ENCODE measurements around the gene C2CD3. TPM values are rescaled to one million over a fixed set of nuclear protein-coding genes. Genes with fewer than 3 reads are reported as not detected.
"Not testable (repeated sequence)": the region's sequence is repeated elsewhere in the genome, so short reads cannot be mapped to it uniquely, and the experiment has no call there.

C2CD3 gene
- total RNA-seq, 2 donors from 2014 or later: 12.2 to 31.6 TPM

- intact Hi-C loops (cut with DNase I): no loop called here
- WGBS, 2 donors: 86 to 88% methylated on average over 2 of the region's 2 CpGs
Measured at GRCh38 chr11:74141241-74141695, 29.5 kb downstream of the C2CD3 start.

GRCh38 chr11:74139919-74140431, 30.8 kb downstream of the C2CD3 start:
- H3K36me3 ChIP-seq (replicated peaks in 1 of 2; ENCODE audit: insufficient read depth in 1 of 2, low read depth in 2 of 2); H3K27me3 ChIP-seq; H3K4me1 ChIP-seq; H3K4me3 ChIP-seq; H3K27ac ChIP-seq; H3K9me3 ChIP-seq; intact Hi-C loops (cut with DNase I); ATAC-seq; DNase-seq: not testable (repeated sequence)
- WGBS, 2 donors: 92 to 93% methylated on average over 1 of the region's 1 CpG

More at GRCh38 chr11:74141241-74141695, 29.5 kb downstream of the C2CD3 start:
- Histone ChIP-seq H3K36me3 (replicated peaks in 1 of 2; ENCODE audit: insufficient read depth in 1 of 2, low read depth in 2 of 2) (no peaks in the 10 kb centered on the region), H3K27ac (no peak overlapping the region), H3K9me3 (no peaks in the 10 kb centered on the region), H3K4me1 (peaks cover 8% of the 10 kb centered on the region), H3K4me3 (no peak overlapping the region), H3K27me3 (no peaks in the 10 kb centered on the region)
- TF ChIP-seq POLR2A (IDR thresholded peaks at IDR 0.05): no peak
- TF ChIP-seq CTCF (IDR thresholded peaks at IDR 0.05): no peak
- DNase-seq: no peak
- no peak for ATAC-seq

GRCh38 chr11:74139151-74139918, 31.5 kb downstream of the C2CD3 start:
- Histone ChIP-seq H3K27me3 (no peaks in the 10 kb centered on the region), H3K36me3 (replicated peaks in 1 of 2; ENCODE audit: insufficient read depth in 1 of 2, low read depth in 2 of 2) (no peaks in the 10 kb centered on the region), H3K9me3 (no peaks in the 10 kb centered on the region), H3K27ac (peak overlapping the region in 1 of 4 donors; percentile 49), H3K4me1 (peaks cover 8% of the 10 kb centered on the region), H3K4me3 (no peak overlapping the region)
- intact Hi-C loops (cut with DNase I): no loop called here
- TF ChIP-seq POLR2A (IDR thresholded peaks at IDR 0.05): no peak
- no peak for TF ChIP-seq CTCF (IDR thresholded peaks at IDR 0.05)
- DNase-seq (no peak), ATAC-seq (no peak)
- WGBS, 2 donors: 87 to 88% methylated on average over 6 of the region's 6 CpGs

GRCh38 chr11:74138572-74138971, 32.2 kb downstream of the C2CD3 start:
- peak in 2 of 4 donors; percentile 36 to 47 for DNase-seq
- Histone ChIP-seq H3K27me3 (no peaks in the 10 kb centered on the region), H3K36me3 (replicated peaks in 1 of 2; ENCODE audit: insufficient read depth in 1 of 2, low read depth in 2 of 2) (no peaks in the 10 kb centered on the region), H3K27ac (peak overlapping the region in 2 of 4 donors; percentile 49 to 52), H3K4me3 (no peak overlapping the region), H3K9me3 (no peaks in the 10 kb centered on the region), H3K4me1 (peaks cover 8% of the 10 kb centered on the region)
- TF ChIP-seq CTCF (IDR thresholded peaks at IDR 0.05) (no peak), POLR2A (IDR thresholded peaks at IDR 0.05) (no peak)
- 9 to 32% methylated on average over 2 of the region's 2 CpGs for WGBS, 2 donors
- ATAC-seq: peak; percentile 68
- intact Hi-C loops (cut with DNase I): no loop called here

GRCh38 chr11:74138021-74138420, 32.8 kb downstream of the C2CD3 start:
- 85 to 87% methylated on average over 2 of the region's 2 CpGs for WGBS, 2 donors
- peak overlapping the region in 2 of 4 donors; percentile 49 to 52 for H3K27ac ChIP-seq

More at GRCh38 chr11:74138021-74138420, 32.8 kb downstream of the C2CD3 start:
- Histone ChIP-seq H3K9me3 (no peaks in the 10 kb centered on the region), H3K4me3 (no peak overlapping the region), H3K4me1 (peaks cover 8% of the 10 kb centered on the region), H3K27me3 (no peaks in the 10 kb centered on the region), H3K36me3 (replicated peaks in 1 of 2; ENCODE audit: insufficient read depth in 1 of 2, low read depth in 2 of 2) (no peaks in the 10 kb centered on the region)
- intact Hi-C loops (cut with DNase I): no loop called here
- ATAC-seq: no peak
- TF ChIP-seq CTCF (IDR thresholded peaks at IDR 0.05): no peak
- TF ChIP-seq POLR2A (IDR thresholded peaks at IDR 0.05): no peak
- no peak for DNase-seq

Data from body of pancreas (tissue), 4 donors.